Inflammatory macrophage treated with lipopolysaccharide for 4 hours (primary cell): Measurements from ENCODE around the gene DISP3.

ENCODE experiments used
- DNase-seq: peaks from one replicate; pipeline ENCODE4 v3.0.0-alpha.2; 2020

The DISP3 gene

GRCh38 chr1:11529763-11530730 is 51.1 kb downstream of the DISP3 start:
- no peak for DNase-seq

GRCh38 chr1:11530731-11531311 is 51.9 kb downstream of the DISP3 start:
- no peak for DNase-seq

DNA sequence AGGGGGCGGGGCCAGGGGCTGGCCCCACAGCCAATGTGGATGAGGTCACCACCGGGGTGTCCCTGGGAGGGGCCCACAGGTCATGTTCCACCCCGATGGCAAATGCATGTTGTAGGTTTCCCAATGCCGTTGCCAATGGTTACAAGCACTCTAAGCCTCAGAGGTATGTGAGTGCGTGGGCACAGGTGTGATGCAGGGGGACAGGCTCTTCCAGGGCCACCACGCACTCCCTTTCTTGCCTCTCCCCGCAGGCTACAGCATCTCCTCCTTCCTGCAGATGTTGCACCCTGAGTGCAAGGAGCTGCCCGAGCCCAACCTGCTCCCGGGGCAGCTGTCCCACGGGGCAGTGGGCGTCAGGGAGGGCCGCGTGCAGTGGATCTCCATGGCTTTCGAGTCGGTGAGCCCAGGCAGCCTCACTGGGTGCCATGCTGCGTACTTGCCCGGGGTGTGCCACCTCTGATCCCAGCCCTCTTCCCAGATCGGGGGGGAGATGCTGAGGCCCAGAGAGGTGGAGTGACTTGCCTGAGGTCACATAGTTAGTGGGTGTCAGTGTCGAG is 52.4 kb downstream of the DISP3 start:
- no peak for DNase-seq

- DNase-seq, result no peak
Measured at GRCh38 chr1:11531943-11532342, 53.0 kb downstream of the DISP3 start.

DNA sequence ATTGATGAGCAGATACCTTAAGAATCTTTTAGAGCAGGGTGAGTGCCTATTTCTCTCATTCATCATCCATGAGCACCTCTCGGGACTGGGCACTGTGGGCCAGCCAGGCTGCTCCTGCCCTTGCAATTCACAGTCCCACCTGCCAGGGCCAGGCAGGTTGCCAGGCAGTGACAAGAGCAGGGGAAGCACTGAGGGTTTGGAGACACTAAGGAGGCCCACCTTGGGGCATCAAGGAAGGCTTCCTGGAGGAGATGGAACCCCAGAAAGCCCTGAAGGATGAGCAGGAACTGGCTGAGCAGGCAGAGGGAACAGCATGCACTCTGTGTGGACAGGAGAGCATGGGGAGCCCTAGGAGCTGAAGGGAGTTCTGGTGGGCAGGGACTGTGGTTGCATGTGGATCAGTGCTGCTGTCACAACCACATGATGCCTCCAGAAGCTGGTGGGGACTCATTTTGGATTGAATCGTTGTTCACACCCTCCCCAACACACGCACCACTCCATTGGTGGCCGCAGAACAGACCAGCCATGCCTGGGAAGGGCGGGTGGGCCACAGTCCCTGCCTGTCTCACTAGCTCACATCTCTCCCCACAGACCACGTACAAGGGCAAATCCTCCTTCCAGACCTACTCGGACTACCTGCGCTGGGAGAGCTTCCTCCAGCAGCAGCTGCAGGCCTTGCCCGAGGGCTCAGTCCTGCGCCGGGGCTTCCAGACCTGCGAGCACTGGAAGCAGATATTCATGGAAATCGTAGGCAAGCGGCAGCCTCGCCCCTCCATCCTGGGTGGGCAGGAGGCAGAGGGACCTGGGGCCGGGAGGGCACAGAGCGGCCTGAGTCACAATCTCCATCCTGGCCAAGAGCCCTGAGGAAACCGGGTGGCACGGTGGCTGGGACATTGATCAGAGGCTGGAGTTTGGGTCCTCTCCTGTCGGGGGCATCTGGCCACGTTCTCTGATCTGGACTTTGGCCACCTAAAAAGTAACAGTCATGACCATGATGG is 55.1 kb downstream of the DISP3 start:
- no peak for DNase-seq

- no peak for DNase-seq
Measured at GRCh38 chr1:11534846-11535245, 55.9 kb downstream of the DISP3 start.

DNA sequence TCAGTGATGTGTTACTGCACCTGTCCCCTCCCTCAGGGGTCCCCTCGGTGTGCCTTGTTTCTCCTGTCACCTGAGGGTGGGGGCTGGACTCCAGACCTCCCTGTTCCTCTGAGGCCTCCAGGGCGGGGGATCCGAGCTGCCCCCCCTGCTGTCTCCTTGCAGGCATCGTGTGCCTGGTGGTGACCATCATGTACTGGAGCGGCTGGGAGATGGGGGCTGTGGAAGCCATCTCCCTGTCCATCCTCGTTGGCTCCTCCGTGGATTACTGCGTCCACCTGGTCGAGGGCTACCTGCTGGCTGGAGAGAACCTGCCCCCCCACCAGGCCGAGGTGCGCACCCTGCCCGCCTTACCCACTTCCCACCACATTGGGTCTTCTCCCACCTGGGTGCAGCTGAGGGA is 56.4 kb downstream of the DISP3 start:
- no peak for DNase-seq

DNA sequence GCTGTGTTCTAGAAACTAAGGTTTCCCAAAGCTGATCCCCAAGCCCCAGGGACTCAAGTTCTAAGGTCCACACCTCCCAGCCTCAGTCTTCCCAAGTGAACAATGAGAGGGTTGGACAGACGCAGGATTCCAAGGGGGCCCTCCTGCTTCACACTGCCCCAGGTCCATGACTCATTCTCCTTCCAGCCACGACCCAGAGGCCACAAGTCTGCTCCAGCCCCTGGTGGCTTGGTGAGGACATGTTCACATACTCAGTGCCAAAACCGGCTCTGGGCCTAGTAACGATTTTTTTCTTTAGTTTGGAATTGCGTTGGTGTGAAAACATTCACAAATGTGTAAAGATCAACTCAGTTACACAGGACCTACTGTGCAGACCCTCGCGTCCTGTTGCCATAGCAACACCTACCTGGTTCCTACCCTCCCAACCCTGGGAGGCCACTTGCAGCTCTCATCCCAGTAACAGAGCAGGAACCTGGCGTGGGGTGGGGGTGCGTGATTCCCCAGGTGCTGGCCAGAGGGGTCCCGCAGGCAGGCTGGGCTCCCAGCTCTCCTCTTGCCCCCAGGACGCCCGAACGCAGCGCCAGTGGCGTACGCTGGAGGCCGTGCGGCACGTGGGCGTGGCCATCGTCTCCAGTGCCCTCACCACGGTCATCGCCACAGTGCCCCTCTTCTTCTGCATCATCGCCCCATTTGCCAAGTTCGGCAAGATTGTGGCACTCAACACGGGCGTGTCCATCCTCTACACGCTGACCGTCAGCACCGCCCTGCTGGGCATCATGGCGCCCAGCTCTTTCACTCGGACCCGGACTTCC is 57.0 kb downstream of the DISP3 start:
- DNase-seq, result no peak

DNA sequence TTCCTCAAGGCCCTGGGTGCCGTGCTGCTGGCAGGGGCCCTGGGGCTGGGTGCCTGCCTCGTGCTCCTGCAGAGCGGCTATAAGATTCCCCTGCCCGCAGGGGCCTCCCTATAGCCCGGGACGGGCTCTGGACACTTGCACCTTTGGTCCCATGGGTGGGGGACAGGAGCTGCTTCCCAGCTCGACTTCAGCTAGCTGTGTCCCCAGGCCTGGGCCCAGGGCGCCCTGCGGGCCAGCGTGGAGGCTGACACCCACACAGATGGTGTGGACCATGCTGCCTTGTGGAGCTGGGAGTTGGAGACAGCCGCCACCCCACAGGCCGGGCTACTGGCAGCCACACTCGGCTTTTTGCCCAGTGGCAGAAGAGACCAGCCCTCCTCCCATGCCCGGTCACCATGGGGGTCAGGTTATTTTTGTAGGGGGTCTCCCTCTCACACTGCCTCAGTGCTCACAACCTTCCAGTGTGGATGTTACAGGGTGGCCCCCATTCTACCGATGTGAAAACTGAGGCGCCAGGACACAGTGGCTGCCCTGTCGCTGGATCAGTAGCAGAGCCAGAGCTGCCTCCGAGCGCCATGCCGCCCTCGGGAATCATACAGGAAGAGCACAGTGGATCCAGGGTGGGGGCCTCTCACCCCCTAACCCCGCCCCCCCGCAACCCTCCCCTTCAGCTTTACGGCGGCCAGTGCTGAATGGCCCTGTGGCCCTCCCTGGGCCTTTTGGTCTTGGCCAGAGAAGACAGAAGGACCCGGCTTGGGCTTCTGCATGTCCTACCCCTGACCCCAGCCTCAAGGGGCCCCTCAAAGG is 57.8 kb downstream of the DISP3 start:
- no peak for DNase-seq

GRCh38 chr1:11537380-11537764 is 58.4 kb downstream of the DISP3 start:
- DNase-seq, result no peak

- no peak for DNase-seq
Measured at GRCh38 chr1:11537854-11538591, 59.1 kb downstream of the DISP3 start.

DNA sequence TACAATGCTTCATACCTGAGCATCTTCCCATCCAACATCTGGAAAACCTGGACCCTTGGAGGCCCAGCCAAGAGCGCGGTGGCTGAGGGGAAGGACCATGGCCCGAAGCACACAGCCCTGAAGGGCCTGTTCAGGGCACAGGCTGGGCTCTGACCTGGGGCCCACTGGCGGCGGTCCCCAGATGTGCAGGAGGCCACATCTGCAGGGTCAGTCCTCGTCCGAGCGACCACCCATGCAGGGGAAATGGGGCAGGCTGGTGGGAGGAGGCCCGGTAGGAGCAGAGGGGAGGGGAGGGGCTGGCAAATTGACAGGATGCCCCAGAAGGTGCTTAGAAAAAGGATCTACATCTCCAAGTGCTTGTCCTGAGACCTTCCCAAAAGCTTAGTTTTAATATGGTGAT is 59.9 kb downstream of the DISP3 start:
- DNase-seq, result no peak

GRCh38 chr1:11539850-11540772 is 61.2 kb downstream of the DISP3 start:
- no peak for DNase-seq

GRCh38 chr1:11540773-11541160 is 61.8 kb downstream of the DISP3 start:
- no peak for DNase-seq

- no peak for DNase-seq
Measured at GRCh38 chr1:11541236-11541635, 62.3 kb downstream of the DISP3 start.

DNA sequence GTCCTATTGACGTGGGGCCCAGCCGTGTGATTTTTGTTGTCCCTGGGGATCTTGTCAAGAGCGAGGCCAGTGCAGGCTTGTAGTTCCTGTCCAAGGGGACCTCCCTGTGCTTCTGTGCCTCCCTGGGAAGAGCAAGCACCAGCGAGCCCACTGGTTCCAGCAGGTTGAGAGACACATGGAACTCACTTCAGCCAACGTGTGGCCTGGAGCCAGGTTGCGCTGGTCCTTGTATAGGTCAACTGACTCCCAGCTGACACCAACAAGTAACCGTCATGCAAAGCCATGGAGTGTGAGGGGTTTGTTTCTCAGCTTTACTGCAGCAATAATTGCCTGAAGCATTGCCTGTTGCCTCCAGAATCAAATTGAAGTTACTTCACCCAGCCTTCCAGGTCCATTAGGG is 63.0 kb downstream of the DISP3 start:
- DNase-seq, result no peak

- DNase-seq, result no peak
Measured at GRCh38 chr1:11543392-11543791, 64.4 kb downstream of the DISP3 start.

DNA sequence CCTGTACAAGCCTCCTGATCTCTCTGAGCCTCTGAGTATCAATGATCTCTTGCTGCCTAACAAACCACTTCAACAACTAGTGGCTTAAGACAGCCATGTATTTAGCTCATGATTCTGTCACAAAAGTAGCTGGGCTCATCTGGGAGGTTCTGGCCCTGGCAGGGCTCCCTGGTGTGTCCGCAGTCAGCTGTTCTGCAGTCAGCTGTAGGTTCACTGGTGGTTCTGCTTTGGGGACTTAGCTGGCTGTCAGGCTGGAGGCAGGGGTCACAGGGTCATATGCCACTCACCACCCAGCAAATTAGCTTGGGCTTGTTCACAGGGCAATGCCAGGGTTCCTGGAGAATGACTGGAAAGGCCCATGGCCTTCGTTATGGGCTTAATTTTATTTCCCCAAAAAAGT is 64.8 kb downstream of the DISP3 start:
- no peak for DNase-seq

- no peak for DNase-seq
Measured at GRCh38 chr1:11546456-11546855, 67.5 kb downstream of the DISP3 start.
